ENCODE data around the gene LPCAT1. TPM values are rescaled to one million over a fixed set of nuclear protein-coding genes. Genes with fewer than 3 reads are reported as not detected.
"Not testable (repeated sequence)": the region's sequence is repeated elsewhere in the genome, so short reads cannot be mapped to it uniquely, and the experiment has no call there.

Gene LPCAT1
- total RNA-seq, 4 donors from 2014 or later = 10.4 to 13.2 (median 12.3) TPM

- H3K4me3 ChIP-seq (ENCODE audit: low read depth, poor library complexity, severe bottlenecking) = no peak overlapping the region
- DNase-seq (ENCODE audit: low spot score in 2 of 2) = no peak
- intact Hi-C loops (cut with DNase I; ENCODE audit: low total_unique reads) = no loop called here
- no peak for TF ChIP-seq CTCF (IDR thresholded peaks at IDR 0.05)
- TF ChIP-seq POLR2A (IDR thresholded peaks at IDR 0.05) = no peak
- 86 to 89% methylated on average over 27 to 28 of the region's 28 CpGs for WGBS, 2 donors
Observed at GRCh38 chr5:1476181-1476966, 47.4 kb downstream of the LPCAT1 start.

- H3K4me3 ChIP-seq (ENCODE audit: low read depth, poor library complexity, severe bottlenecking); intact Hi-C loops (cut with DNase I; ENCODE audit: low total_unique reads); DNase-seq (ENCODE audit: low spot score in 2 of 2): not testable (repeated sequence)
- WGBS, 2 donors = 87 to 89% methylated on average over 9 to 15 of the region's 17 CpGs
Observed at GRCh38 chr5:1475544-1475900, 48.2 kb downstream of the LPCAT1 start.

GRCh38 chr5:1474866-1475543 is 48.8 kb downstream of the LPCAT1 start:
- TF ChIP-seq CTCF (IDR thresholded peaks at IDR 0.05) (no peak), POLR2A (IDR thresholded peaks at IDR 0.05) (no peak)
- intact Hi-C loops (cut with DNase I; ENCODE audit: low total_unique reads) = no loop called here
- WGBS, 2 donors = 90 to 91% methylated on average over 20 to 24 of the region's 24 CpGs
- H3K4me3 ChIP-seq (ENCODE audit: low read depth, poor library complexity, severe bottlenecking) = no peak overlapping the region
- DNase-seq (ENCODE audit: low spot score in 2 of 2) = peak in 1 of 2 donors; percentile 76

- 89 to 95% methylated on average over 17 to 21 of the region's 21 CpGs for WGBS, 2 donors
- intact Hi-C loops (cut with DNase I; ENCODE audit: low total_unique reads) = no loop called here
- peak in 1 of 2 donors; percentile 71 for DNase-seq (ENCODE audit: low spot score in 2 of 2)
- TF ChIP-seq CTCF (IDR thresholded peaks at IDR 0.05) (no peak), POLR2A (IDR thresholded peaks at IDR 0.05) (no peak)
- no peak overlapping the region for H3K4me3 ChIP-seq (ENCODE audit: low read depth, poor library complexity, severe bottlenecking)
Observed at GRCh38 chr5:1474183-1474839, 49.4 kb downstream of the LPCAT1 start.

- peak in 1 of 2 donors; percentile 54 for DNase-seq (ENCODE audit: low spot score in 2 of 2)
- no peak for TF ChIP-seq CTCF (IDR thresholded peaks at IDR 0.05)
- intact Hi-C loops (cut with DNase I; ENCODE audit: low total_unique reads) = no loop called here
- no peak overlapping the region for H3K4me3 ChIP-seq (ENCODE audit: low read depth, poor library complexity, severe bottlenecking)
- WGBS, 2 donors = 93 to 95% methylated on average over 12 of the region's 12 CpGs
Observed at GRCh38 chr5:1473746-1474145, 50.0 kb downstream of the LPCAT1 start.

GRCh38 chr5:1472964-1473628 is 50.7 kb downstream of the LPCAT1 start:
- H3K4me3 ChIP-seq (ENCODE audit: low read depth, poor library complexity, severe bottlenecking) = no peak overlapping the region
- 90 to 92% methylated on average over 19 to 23 of the region's 23 CpGs for WGBS, 2 donors
- DNase-seq (ENCODE audit: low spot score in 2 of 2) = peak in 1 of 2 donors; percentile 79
- TF ChIP-seq CTCF (IDR thresholded peaks at IDR 0.05) = no peak
- TF ChIP-seq POLR2A (IDR thresholded peaks at IDR 0.05) = no peak
- intact Hi-C loops (cut with DNase I; ENCODE audit: low total_unique reads) = no loop called here

Measured in lower leg skin (tissue), 4 donors.